OCI-LY7 (cell line): Measurements from ENCODE around the gene VPS26C. TPM values are rescaled to one million over a fixed set of nuclear protein-coding genes. Genes with fewer than 3 reads are reported as not detected.
"Not testable (repeated sequence)": the region's sequence is repeated elsewhere in the genome, so short reads cannot be mapped to it uniquely, and the experiment has no call there.

Experiments
- BruUV-seq: library from RNA; stranded (reverse); fragments of 400-500 nt; replicated peaks from 2 replicates; lab custom pipeline; 2021; lab: Mats Ljungman, UMichigan
- CTCF ChIA-PET: fragments of 300-600 bp; sonication (Branson Sonifier 250); formaldehyde crosslinking; loops from one replicate; lab custom pipeline; 2022; ENCODE audit warnings: antibody characterized with exemption; ENCODE audit not compliant: unreplicated experiment; lab: Charles Lee
- POLR2A ChIA-PET: fragments of 300-600 bp; sonication (Branson Sonifier 250); formaldehyde crosslinking; loops from one replicate; lab custom pipeline; 2022; ENCODE audit warnings: antibody characterized with exemption; lab: Charles Lee
- DNase-seq: peaks from one replicate; pipeline ENCODE4 v3.0.0-alpha.2; 2015; ENCODE audit warnings: low spot score
- H2AFZ ChIP-seq: fragments of 200-600 bp; sonication (generic), shearing (Covaris generic); 2 replicates; pipeline ENCODE4 v1.6.1; 2014; ENCODE audit warnings: mild to moderate bottlenecking, antibody characterized with exemption, low read length, moderate library complexity
- H3K27ac ChIP-seq: fragments of 200-600 bp; sonication (generic); 2 replicates; pipeline ENCODE4 v1.5.1; 2014; ENCODE audit warnings: mixed run types, low read depth, mild to moderate bottlenecking, moderate library complexity, low read length, inconsistent platforms; ENCODE audit not compliant: poor library complexity, severe bottlenecking
- H3K36me3 ChIP-seq: fragments of 200-600 bp; sonication (generic); 2 replicates; pipeline ENCODE4 v1.6.1; 2014; ENCODE audit warnings: mild to moderate bottlenecking, antibody characterized with exemption, low read length, moderate library complexity, mixed read lengths; ENCODE audit not compliant: insufficient read depth
- H3K4me1 ChIP-seq: fragments of 200-600 bp; sonication (generic); 2 replicates; pipeline ENCODE4 v1.5.1; 2014; ENCODE audit warnings: mild to moderate bottlenecking, low read length; ENCODE audit not compliant: insufficient read depth, poor library complexity, severe bottlenecking
- H3K4me2 ChIP-seq: fragments of 200-600 bp; sonication (generic); 2 replicates; pipeline ENCODE4 v1.6.1; 2014; ENCODE audit warnings: mild to moderate bottlenecking, low read length
- H3K4me3 ChIP-seq: fragments of 200-600 bp; sonication (generic); 2 replicates; pipeline ENCODE4 v1.5.1; 2014; ENCODE audit warnings: mild to moderate bottlenecking, low read depth, low read length; ENCODE audit not compliant: poor library complexity, severe bottlenecking
- H3K79me2 ChIP-seq: fragments of 200-600 bp; sonication (generic); 2 replicates; pipeline ENCODE4 v1.6.1; 2016; ENCODE audit warnings: low read depth, mild to moderate bottlenecking, low read length, moderate library complexity, mixed read lengths; ENCODE audit not compliant: insufficient read depth
- H3K9me2 ChIP-seq: fragments of 200-600 bp; sonication (generic); 2 replicates; pipeline ENCODE4 v1.6.1; 2016; ENCODE audit warnings: mild to moderate bottlenecking, low read length, mixed read lengths; ENCODE audit not compliant: insufficient read depth
- H3K9me3 ChIP-seq: fragments of 200-600 bp; sonication (generic); 2 replicates; pipeline ENCODE4 v1.6.1; 2014; ENCODE audit warnings: mild to moderate bottlenecking, mixed run types, low read length, mixed read lengths
- H4K20me1 ChIP-seq: fragments of 200-600 bp; sonication (generic); 2 replicates; pipeline ENCODE4 v1.6.1; 2014; ENCODE audit warnings: mild to moderate bottlenecking, antibody characterized with exemption, low read length, moderate library complexity, mixed read lengths; ENCODE audit not compliant: insufficient read depth
- EZH2phosphoT487 ChIP-seq: fragments of 200-600 bp; sonication (generic); IDR thresholded peaks from 2 replicates; pipeline ENCODE4 v1.6.1; 2018; ENCODE audit warnings: low read depth, borderline replicate concordance, mild to moderate bottlenecking, mixed run types, antibody characterized with exemption, low read length, moderate library complexity, mixed read lengths
- intact Hi-C: fragments of 100-400 bp; cut with micrococcal nuclease; formaldehyde crosslinking; loops from one replicate; pipeline ENCODE4 v1.10.0; 2022; ENCODE audit not compliant: unreplicated experiment
- total RNA-seq, 2 experiments: library from RNA; depleted of rRNA in 1 of 2; stranded (reverse); fragments of >200 nt in 1 of 2; shearing (Covaris generic) in 1 of 2; gene quantifications; 2 replicates each; pipeline ENCODE4 v1.2.3, GENCODE V29; 2014 to 2022
- TF ChIP-seq, protein P1 (sequence below): fragments of 200-600 bp; sonication (generic); conservative IDR thresholded peaks from 2 replicates; pipeline ENCODE4 v1.5.1; 2014; ENCODE audit warnings: mild to moderate bottlenecking, antibody characterized with exemption, low read length, moderate library complexity, mixed read lengths

Gene VPS26C
- total RNA-seq, 2 experiments from 2014 or later, result 33.0 to 46.7 TPM

DNA sequence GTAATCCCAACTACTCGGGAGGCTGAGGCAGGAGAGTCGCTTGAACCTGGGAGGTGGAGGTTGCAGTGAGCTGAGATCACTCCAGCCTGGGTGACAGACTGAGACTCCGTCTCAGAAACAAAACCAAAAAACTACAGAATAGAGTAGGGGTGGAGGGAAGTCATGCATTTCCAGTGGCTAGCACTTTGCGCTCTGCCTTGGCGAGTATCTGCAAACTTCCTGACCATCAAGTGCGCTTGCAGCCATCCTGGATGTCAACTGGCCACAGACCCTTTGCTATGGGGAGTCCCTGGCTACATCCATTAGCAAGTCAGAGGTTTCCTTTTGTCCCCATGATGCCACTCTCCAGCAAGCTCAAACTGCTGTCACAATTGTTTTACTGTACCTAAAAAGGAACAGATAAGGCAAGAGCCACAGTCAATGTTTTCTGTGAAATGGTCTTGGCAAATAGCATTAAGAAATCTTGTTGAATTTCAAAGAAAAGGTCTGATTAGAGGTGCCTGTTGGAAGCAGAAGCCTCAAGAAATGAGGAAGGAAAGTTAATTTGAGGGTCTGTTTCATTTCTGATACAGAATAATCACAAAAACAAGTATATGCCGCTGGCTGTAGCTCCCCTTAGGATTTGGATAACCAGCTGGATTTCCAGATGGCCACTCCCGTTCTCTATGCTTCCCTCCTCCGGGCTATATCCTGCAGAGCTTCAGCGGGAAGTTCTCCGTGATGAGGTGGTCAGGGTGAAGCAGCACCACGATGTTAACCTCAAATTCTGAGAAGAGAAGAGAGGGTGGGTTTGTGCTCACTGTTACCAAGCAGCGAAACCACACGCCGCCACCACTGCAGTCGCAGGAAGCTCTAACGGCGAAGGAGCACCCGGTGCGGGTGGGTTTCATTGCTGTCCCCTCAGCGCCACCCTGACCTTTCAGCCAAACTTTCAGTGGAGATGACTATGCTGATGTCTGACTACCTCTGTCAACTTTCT is 42.0 kb downstream of the VPS26C start:
- ChIA-PET POLR2A (no interaction called here), CTCF (no interaction called here)
- Histone ChIP-seq H3K9me3 (no peaks in the 10 kb centered on the region), H3K4me3 (no peak overlapping the region), H3K4me1 (peaks cover 12% of the 10 kb centered on the region), H2AFZ (no peak overlapping the region), H3K36me3 (peaks cover 72% of the 10 kb centered on the region), H3K27ac (no peak overlapping the region), H3K79me2 (peaks cover 19% of the 10 kb centered on the region; the same call in 1 of the 2 replicates), H4K20me1 (no peaks in the 10 kb centered on the region), H3K4me2 (no peak overlapping the region), H3K9me2 (no peaks in the 10 kb centered on the region)
- TF ChIP-seq, protein P1, sequence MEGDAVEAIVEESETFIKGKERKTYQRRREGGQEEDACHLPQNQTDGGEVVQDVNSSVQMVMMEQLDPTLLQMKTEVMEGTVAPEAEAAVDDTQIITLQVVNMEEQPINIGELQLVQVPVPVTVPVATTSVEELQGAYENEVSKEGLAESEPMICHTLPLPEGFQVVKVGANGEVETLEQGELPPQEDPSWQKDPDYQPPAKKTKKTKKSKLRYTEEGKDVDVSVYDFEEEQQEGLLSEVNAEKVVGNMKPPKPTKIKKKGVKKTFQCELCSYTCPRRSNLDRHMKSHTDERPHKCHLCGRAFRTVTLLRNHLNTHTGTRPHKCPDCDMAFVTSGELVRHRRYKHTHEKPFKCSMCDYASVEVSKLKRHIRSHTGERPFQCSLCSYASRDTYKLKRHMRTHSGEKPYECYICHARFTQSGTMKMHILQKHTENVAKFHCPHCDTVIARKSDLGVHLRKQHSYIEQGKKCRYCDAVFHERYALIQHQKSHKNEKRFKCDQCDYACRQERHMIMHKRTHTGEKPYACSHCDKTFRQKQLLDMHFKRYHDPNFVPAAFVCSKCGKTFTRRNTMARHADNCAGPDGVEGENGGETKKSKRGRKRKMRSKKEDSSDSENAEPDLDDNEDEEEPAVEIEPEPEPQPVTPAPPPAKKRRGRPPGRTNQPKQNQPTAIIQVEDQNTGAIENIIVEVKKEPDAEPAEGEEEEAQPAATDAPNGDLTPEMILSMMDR, result no peak
- TF ChIP-seq EZH2phosphoT487, result no peak
- DNase-seq, result no peak
- intact Hi-C loops, result no loop called here
- BruUV-seq, result no TSS peak

DNA sequence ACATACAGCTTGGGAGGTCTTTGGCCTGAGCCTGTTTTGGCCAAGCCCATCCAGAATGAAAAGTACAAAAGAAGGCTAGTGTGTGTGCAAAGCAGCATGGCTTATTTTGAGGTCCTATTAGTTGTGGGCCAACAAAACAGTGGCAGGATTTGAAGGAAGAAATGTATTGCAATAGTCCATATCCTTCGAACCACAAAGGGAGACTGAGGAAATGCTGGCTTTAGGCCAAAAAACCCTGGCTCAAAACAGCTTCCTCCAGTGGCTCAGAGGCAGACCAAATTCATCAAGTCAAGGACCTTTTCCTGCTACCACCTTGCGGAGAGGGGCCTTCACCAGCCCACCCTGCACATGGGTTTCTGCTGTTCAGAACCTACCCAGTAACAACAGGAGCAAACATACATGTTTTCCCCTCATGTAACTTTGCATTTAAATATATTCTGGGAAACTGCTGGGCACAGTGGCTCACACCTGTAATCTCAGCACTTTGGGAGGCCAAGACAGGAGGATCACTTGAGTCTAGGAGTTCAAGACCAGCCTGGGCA is 43.3 kb downstream of the VPS26C start:
- Histone ChIP-seq H3K9me2 (no peaks in the 10 kb centered on the region), H2AFZ (no peak overlapping the region), H3K36me3 (peaks cover 60% of the 10 kb centered on the region), H4K20me1 (no peaks in the 10 kb centered on the region), H3K79me2 (peaks cover 19% of the 10 kb centered on the region; the same call in 1 of the 2 replicates), H3K27ac (no peak overlapping the region), H3K9me3 (no peaks in the 10 kb centered on the region), H3K4me2 (no peak overlapping the region), H3K4me1 (peaks cover 16% of the 10 kb centered on the region), H3K4me3 (no peak overlapping the region)
- CTCF ChIA-PET, result no interaction called here
- TF ChIP-seq, protein P1, result no peak
- TF ChIP-seq EZH2phosphoT487, result no peak
- intact Hi-C loops, result no loop called here
- POLR2A ChIA-PET, result no interaction called here
- TSS peak; percentile 43 for BruUV-seq
- no peak for DNase-seq

GRCh38 chr21:37222248-37222647 is 44.9 kb downstream of the VPS26C start:
- not testable (repeated sequence) for BruUV-seq
- H3K79me2 ChIP-seq, result peaks cover 19% of the 10 kb centered on the region; the same call in 1 of the 2 replicates
- H3K4me1 ChIP-seq, result peaks cover 16% of the 10 kb centered on the region

More at GRCh38 chr21:37222248-37222647, 44.9 kb downstream of the VPS26C start:
- H3K9me3 ChIP-seq, POLR2A ChIA-PET, intact Hi-C loops, H3K9me2 ChIP-seq, H4K20me1 ChIP-seq, DNase-seq, H3K27ac ChIP-seq, CTCF ChIA-PET, H3K4me3 ChIP-seq, H2AFZ ChIP-seq, H3K4me2 ChIP-seq: not testable (repeated sequence)
- H3K36me3 ChIP-seq, result peaks cover 44% of the 10 kb centered on the region
